ENCODE measurements around the gene FEN1.

Gene FEN1

DNA sequence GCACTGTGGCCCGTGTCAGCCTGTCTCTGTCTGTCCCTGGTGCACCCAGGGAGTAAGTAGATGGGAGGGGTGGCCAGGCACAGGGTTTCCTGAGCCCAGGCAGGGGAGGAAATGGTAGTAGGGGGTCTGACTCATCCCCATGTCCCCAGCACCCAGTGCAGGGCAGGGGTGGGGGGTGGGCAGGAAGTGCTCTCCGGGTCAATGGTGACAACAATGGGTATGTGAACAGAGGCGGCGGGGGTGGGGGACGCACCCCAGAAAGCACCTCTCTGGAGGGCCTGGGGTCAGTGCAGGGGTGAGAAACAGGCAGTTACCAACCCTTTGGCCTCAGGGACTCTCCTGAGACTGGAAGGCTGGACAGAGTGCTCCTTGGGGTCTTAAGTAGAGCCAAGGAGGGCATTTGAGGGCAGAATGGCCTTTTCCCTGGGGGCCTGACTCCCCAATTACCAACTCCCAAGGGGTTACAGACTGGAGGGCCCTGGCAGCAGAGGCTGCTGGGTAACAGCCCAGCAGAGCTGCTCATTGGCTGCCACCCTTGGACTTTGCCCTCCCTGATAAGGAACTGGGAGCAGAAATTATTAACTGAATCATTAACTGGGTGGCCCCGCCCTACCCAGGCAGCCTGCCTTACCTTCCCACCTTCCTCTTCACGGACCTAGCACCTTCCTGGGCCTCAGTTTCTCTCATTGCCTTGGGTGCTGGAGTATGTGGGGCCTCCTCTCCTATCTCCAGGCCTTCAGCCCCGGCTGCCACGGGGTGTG lies 36.1 kb upstream of the FEN1 start:
- peak; percentile 50 for DNase-seq (ENCODE audit: low read depth)

DNA sequence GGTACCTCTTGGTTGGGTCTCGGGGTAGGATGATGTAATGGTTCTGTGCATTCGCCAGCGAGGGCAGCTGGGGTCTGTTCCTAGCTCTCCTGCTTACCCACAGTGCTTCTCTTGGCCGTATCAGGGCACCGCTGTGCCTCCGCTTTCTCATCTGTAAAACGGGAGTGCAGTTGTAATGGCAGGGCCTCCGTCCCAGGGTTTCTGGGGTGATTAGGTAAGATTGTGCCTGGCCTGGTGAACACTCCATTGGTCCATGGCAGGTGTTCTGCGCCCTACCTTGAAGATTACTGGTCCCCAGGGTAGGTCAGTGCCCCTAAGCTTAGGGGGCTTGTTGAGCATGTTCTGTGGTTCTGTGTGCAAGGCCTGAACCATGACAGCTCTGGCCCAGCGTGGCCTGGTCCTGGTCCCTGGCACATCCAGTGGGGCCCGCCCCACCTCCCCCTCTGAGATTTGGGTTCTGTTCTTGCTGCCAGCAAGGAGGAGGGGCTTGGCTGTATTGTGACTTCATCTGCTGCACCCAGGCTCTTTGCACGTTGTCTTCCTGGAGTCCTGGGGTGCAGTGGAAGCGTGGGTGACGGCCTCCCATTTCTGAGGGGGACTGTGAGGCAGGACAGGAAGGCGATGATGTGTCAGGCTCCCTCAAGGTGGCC lies 35.4 kb upstream of the FEN1 start:
- no peak for DNase-seq (ENCODE audit: low read depth)

DNA sequence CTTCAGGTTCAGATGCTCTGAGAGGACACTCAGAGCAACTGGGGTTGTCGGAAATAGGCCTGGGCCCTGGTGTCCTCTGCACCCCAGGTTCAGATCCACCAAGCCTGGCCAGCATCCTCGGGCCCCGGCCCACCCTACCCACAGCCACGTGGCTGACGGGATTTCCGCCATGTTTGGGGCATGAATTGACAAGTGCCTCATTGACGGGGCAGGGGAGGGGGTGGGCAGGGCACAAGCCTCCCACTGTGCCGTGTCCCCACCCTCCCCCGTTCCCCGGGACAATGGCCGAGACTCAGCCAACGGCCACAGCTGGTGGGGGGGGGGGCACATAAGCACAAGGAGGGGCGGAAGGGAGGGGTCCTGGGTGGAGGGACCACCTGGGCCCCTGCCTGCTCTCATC lies 31.8 kb upstream of the FEN1 start:
- no peak for DNase-seq (ENCODE audit: low read depth)

DNA sequence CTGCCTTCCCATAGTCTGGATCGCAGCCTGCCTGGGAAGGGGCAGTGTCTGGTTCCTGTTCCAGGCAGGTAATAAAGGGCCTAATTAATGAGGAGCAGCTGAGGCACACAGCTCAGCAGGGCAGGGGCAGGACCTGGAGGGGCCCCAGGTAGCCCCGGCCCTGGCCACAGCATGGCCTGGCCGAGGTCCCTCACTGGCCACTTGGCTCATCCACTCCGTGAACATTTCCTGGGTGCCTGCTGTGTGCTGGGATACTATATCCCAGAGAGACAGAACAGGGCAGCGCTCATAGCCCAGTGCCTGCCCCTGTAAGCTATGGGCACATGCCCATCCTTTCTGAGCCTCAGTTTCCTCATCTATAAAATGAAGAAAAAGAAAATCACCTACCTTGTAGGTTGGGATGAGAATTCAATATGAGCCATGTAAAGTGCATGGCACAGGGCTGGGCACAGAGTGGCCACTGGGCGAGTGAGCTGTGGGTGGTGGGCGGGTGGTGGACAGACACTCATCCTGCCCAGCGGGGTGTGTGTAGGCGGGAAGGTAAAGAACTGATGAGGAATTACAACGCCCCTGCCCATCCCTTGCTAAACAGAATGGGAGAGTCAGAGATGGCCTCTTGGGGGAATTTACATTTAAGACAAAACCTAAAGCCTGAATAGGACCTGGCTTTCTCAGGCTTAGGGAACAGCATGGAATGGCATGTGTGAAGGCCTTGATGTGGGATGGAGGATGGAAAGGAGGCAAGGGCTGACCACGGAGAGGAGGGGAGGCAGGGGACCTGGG lies 31.1 kb upstream of the FEN1 start:
- no peak for DNase-seq (ENCODE audit: low read depth)

DNA sequence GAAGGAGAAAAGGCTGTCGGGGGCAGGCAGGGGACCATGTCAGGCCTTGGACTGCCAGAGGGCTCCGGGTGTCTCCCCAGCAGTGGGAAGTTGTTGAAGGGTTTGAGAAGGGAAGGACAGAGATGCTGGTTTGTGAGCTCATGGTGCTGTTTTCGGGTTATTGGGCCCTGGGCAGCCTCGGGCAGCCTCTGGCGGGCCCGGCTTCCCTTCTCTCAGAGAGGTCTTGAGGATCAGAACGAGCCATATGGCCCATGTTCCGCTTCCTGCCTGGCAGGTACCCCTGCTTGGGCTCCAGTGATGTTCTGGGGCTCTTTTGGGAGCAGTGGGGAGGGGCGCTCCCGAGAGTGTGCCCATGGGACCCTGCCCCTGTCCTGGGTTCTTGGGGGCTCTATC lies 30.5 kb upstream of the FEN1 start:
- DNase-seq (ENCODE audit: low read depth): no peak

DNA sequence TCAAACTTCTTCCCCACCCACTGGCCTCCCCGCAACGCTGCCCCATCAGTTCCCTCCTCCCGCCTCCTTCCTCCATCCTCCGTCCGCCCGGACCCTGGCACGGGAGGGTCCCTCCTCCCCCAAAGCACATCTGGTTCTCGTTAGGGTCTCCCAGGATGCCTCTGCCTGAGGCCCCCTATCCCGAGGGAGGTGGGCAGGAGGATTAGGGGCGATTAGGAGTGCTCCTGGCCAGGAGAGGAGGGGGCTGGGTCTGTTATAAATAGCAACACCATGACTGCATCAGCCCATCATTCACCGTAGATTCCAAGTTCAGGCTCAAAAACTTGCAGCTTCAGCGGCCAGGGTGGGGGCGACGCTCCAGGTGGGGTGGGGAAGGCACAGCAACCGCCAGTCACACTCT lies 29.9 kb upstream of the FEN1 start:
- no peak for DNase-seq (ENCODE audit: low read depth)

DNA sequence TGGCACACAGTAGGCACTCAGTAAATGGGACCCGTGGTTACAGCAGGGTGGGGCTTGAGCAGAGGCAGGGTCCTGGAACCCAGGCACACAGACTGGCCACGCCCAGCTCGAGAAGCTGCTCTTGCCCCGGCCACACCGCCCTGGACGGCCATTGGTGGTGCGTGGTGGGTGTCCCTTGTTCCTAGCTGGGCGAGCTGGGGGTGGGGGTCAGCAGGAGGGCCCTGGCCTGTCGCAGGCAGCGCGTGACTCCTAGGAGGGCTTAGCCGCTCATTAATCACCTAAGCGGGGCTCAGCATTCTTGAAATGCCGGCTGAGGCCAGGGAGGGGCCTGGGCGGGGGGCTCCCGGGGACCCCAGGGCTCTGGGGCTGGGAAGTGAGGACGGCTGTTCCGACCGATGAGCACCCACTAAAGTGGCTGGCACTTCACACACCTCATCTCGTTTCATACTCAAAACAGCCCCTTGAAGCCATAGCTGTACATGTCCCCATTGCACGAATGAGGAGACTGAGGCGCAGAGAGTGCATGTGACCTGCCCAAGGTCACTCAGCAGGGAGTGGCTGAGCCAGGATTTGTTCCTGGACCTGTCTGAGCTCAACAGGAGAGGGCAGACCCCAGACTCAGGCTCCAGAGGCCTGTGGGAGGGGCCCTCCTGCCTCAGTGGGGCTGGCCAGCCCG lies 28.6 kb upstream of the FEN1 start:
- DNase-seq (ENCODE audit: low read depth): no peak

DNA sequence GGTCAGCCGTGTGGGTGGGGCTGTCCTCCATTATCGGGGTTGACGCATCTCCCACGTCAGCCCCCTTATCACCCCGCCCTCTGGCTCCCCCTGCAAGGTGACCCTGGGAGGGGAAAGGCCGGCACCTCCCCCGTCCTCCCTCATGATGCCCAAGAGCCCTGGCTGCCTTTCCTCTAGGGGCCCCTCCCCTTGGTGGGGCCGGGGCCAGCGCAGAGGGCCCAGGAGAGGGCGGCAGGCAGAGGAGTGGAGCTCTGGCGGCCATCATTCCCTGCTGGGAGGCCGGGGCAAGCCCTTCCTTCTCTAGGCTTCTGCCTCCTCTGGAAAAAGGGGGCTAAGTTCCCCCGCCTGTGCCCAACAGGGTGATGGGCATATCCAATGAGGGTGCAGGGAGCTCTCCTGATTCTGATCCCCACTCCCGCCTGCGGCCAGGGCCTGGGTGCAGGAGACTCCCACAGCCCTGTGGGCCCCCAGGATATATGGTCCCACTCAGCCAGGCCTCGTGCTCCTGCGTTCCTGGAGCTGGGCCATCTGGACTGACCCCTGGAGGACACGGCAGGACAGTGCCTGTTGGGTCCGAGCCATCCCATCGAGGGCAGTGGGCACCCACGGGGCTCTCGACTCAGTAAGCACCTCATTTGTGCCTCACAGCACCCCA lies 28.0 kb upstream of the FEN1 start:
- DNase-seq (ENCODE audit: low read depth): no peak

DNA sequence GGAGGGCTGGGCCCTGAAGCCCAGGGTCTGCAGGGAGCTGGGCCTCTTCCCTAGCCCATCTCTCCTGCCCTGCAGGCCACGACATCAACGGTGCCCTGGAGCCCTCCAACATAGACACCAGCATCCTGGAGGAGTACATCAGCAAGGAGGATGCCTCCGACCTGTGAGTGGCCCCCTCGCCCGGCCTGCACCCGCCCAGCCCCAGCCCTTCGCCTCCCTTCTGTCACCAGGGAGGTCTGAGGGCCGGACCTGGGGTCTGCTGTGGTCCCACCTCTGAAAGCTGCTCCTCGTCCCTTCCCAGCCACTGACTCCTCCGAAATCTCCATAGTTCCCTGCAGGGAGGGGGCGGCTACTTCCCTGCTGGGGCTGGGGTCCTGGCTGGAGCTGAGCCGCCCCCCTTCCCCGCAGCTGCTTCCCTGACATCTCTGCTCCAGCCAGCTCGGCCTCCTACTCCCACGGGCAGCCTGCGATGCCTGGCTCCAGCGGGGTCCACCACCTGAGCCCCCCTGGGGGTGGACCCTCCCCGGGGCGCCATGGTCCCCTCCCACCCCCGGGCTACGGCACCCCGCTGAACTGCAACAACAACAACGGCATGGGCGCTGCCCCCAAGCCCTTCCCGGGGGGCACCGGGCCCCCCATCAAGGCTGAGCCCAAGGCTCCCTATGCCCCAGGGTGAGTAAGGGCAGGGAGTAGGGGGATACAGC lies 27.0 kb upstream of the FEN1 start:
- DNase-seq (ENCODE audit: low read depth): no peak

DNA sequence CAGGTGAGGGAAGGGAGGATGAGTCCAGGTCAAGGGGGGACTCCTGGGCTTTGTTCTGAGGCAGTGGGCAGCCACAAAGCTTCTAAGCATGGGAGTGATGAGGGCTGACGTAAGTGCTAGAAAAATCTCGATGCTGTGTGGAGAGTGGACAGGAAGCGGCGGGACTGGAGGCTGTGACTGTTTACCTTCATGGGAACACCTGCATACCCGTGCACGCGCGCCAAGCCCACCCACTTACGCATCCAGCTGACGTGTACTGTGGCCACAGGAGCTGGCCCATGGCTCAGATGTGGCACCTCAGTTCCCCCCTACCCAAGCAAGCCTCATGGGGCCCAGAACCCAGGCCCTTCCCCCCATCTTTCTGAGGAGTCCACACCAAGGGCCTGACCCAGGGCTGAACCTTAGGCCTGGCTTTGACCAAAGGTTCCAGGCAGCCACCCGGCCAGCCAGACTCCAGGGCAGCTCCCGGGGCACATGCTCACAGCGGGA lies 26.3 kb upstream of the FEN1 start:
- DNase-seq (ENCODE audit: low read depth): no peak

DNA sequence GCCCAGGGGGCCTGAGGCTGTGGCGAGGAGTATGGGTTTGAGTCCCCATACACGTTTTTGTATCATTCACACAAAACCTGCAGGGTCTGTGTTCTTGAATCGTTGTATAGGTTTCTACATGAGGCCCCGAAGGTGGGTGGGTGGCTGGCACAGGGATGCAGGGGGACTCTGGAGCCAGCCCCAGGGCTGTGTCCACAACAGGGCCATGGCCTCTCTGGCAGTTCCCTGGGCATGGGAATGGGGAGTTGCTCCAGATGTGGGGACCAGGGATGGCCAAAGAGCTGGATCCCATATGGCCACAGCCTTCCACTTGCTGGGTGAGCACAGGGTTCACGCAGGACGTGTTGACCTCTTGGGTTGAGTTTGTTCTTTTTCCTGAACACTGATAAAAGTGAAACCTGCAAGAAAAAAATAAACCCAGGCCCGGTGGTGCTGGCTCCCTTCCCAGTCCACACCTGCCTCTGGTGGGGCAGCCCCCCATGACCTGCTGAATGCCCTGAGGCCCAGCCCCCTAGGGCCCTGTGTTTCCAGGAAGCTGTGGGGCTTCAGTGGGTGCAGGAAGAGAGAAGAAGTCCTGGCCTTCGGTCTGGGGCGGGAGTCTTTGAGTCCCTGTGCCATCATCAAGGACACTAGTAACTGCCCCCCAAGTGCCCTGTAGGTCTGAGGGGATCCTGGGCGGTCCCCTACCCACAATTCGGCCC lies 24.2 kb upstream of the FEN1 start:
- DNase-seq (ENCODE audit: low read depth): no peak

DNA sequence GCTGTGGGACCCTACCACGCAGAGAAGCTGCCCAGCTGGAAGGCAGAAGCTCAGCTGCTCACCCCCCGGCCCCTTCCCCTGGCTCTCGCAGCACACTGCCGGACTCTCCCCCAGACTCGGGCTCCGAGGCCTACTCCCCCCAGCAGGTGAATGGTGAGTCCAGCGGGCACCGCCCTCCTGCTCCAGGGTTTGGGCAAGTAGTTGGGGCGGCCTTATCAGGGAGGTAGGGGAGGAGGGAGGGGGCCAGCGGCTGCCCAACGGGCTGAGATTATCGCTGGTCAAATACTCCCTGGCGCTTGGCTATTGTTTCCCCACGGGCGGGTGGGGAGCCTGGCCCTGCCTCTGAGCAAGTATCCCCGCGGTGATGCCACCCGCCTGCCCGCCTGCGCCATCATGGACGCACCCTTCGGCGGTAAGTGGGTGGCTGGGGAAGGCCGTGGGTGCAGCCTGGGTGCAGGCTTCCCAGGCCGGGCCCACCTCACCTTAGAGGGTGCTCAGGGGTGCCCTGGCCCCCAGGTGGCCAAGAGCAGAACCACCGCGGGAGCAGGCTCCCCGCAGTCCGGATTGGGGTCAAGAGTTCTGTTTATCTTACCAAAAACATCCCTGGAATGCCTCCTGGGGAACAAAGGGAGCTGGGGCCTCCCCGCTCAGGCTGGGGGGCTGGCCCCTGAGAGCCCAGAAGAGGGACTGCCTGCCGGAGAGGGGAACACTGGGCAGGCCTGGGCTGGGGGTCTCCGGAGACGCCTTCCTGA lies 23.4 kb upstream of the FEN1 start:
- no peak for DNase-seq (ENCODE audit: low read depth)

DNA sequence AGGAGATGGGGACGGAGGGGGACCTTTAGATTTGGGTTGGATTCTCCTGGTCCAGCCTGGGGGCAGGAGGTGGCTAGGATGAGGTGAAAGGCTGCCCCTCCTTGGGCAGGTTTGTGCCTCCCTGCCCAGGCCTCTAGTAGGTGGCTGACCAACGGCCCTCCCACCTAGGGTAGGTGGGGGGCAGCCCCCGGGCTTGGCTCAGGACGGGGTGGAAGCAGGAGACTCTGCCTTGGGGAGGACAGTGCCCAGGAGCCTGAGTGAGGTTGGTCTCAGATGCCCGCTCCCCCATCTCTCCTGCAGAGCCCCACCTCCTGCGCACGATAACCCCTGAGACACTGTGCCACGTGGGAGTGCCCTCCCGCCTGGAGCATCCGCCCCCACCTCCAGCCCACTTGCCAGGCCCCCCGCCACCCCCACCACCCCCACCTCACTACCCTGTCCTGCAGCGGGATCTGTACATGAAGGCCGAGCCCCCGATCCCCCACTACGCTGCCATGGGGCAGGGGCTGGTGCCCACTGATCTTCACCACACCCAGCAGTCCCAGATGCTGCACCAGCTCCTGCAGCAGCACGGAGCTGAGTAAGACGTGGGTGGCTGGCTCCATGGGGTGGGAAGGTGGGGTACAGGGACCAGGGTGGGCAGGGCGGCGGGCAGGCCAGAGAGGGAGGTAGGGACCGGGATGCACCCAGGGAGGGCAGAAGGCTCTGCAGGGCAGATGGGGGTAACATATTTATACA lies 22.6 kb upstream of the FEN1 start:
- DNase-seq (ENCODE audit: low read depth): no peak

DNA sequence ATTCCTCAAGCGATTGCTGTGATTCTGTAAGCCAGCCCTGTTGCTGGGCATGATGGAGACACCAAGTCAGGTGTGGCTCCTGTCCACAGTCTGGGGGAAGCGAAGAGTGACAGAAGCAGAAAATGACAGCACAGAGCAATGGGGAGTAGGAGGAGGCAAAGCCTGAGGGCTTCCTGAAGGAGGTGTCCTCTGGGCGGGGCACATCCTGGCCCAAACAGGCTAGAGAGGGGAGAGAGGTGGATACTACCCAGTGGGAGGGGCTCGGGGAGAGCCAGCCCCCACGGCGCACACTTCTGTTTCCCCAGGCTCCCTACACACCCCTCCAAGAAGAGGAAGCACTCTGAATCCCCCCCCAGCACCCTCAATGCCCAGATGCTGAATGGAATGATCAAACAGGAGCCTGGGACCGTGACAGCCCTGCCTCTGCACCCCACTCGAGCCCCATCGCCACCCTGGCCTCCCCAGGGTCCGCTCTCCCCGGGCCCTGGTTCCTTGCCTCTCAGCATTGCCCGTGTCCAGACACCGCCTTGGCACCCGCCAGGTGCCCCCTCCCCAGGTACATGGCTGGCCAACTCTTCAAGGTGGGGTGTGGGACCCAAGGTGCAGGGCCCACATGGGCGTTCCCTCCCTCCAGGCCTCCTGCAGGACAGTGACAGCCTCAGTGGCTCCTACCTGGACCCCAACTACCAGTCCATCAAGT lies 21.4 kb upstream of the FEN1 start:
- no peak for DNase-seq (ENCODE audit: low read depth)

DNA sequence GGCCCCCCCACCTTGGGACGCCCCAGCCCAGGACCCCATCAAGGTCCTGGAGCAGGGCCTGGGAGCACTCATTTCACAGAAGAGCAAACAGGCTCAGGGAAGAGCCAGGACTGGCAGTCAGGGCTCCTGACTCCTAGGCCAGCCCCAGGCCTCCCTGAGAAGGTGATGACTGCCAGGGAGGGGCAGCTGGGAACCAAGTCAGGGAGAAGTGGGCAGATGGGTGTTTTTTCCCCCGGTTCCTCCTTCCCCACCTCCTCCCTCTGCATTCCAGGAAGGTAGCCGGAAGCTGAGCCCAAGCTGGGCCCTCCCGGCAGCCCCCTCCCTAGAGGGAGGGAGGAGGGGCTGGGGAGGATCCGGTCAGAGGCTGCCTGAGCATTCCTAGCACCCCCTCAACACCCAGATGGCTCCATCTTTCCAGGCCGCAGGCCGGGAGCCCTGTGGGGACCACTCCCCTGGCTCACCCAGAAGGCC lies 20.7 kb upstream of the FEN1 start:
- no peak for DNase-seq (ENCODE audit: low read depth)

DNA sequence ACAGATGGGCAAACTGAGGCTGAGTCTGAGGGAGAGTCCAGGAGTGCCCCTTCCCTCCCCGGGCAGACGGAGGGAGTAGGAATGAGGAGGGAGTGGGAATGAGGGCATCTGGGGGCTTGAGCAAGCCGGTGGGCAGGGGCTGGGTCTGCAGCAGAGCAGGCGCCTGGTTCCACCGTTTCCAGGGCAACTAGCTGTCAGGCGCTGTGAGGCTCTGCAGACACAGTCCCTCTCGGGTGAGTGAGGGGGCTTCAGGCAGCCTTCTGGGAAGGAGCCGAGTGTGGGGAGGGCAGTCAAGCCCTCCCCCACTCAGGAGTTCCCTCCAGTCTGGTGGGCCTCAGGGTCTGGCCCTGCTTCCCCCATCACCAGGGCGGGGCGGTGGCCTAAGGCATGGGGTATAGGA lies 19.4 kb upstream of the FEN1 start:
- no peak for DNase-seq (ENCODE audit: low read depth)

DNA sequence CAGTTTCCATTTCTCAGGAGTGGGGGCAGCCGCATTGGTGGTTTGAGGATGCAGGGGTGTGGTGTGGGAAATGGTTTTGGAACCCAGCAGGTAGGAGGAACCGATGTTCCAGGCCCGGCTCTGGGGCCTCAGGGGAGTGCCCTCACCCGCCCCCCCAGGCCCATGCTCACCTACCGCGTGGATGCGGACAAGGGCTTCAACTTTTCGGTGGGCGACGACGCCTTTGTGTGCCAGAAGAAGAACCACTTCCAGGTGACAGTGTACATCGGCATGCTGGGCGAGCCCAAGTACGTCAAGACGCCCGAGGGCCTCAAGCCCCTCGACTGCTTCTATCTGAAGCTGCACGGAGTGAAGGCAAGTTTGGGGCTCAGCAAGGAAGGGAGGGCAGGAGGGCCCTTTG lies 18.9 kb upstream of the FEN1 start:
- DNase-seq (ENCODE audit: low read depth): no peak

DNA sequence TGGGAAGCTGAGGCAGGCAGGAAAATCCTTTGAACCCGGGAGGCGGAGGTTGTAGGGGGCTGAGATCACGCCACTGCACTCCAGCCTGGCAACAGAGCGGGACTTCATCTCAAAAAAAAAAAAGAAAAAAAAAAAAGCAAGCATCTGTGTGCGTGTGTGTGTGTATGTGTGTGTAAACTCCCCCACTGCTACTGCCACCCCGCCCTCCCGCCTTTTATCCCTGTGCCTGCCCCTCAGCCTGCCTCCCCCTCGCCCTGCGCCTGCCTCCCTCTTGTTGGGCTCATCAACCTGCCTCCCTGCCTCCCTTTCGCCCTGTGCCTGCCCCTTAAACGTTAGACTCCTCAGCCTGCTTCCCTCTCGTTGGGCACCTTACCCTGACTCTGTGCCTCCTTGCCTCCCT lies 18.3 kb upstream of the FEN1 start:
- no peak for DNase-seq (ENCODE audit: low read depth)

All from activated gamma-delta T cell treated with anti-CD3 and anti-CD28 coated beads, Interleukin-2, amount 50 U/mL, for 16 hours (primary cell).